HCEC 1CT (cell line): ENCODE measurements around the gene PPP2R3C.
"Not testable (repeated sequence)": the region's sequence is repeated elsewhere in the genome, so short reads cannot be mapped to it uniquely, and the experiment has no call there.

Source experiments
- DNase-seq: peaks from one replicate; pipeline ENCODE4 v3.0.0-alpha.2; 2017

Gene PPP2R3C

DNA sequence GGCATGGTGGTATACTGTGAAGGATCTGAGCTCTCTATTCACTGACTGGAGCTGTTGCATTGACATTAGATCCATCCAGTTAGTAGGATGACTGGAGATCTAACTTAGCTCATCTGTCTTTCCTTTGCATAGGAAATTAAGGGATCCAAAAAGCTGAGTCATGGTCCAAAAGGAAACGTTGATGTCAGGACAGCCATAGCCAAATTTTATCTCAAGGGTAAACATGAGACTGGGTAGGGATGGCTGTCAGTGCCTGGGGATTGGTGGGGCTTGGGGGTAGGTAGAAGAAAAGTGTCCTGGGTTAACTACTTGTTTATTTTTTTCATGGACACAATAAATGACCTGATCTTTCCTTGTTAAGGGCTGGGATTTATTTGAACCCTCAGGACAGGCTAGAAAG, 71.1 kb downstream of the PPP2R3C start:
- DNase-seq: peak; percentile 55

DNA sequence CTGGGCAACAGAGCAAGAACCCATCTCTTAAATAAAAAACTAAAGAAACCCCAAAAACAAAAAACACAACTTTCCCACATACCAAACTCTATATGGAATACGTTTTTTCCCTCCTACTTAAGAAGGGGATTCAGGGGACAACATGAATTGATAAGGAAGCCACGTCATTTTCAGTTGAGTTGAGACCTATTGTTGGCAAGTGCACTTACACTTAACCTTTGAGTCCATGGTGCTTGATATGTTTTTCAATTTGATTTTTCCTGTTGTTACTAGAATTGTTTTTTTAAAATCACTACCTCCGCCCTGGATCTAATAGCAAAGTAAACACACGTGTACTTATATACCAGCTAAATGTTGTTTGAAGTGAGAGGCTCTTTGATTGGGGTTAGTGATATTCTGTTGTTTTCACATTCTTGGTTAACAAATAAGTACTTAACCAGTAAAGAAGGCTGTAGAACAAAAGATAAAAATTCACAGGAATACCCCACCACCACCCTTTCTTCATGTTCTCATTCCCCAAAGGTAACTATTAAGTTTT, 73.7 kb downstream of the PPP2R3C start:
- DNase-seq: no peak

DNA sequence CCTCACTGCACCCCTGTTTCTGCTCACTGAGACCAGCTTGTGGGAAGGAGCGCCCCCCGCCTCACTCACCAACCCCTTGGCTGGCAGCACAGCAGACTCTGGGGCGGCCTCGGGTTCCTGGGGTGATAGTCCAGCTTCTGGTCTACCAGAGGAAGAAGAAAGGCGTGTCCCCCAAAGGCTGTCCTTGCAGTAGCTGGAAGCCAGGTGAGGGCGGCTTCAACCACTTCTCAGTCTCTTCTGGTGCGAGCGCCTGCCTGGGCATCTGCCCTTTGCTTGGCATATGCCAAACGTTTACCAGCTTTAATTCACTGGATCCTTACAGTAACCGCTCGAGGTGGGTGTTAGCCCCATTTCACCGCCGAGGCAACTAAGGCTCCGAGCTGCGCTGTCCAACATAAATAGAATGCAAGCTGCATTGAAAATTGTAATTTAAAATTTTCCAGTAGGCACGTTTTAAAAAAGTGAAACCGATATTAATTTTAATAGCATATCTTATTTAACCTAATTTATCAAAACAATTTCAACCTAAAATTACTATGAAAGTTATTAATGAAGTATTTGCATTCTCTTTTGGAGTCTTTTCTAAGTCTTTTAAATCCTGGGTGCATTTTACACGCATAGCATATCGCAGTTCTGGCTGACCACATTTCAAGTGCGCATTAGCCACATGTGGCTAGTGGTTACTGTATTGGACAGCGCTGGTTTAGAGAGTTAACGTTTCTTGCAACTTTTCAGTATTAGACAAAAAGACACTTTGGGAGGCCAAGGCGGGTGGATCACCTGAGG, 74.8 kb downstream of the PPP2R3C start:
- peak; percentile 55 for DNase-seq

DNA sequence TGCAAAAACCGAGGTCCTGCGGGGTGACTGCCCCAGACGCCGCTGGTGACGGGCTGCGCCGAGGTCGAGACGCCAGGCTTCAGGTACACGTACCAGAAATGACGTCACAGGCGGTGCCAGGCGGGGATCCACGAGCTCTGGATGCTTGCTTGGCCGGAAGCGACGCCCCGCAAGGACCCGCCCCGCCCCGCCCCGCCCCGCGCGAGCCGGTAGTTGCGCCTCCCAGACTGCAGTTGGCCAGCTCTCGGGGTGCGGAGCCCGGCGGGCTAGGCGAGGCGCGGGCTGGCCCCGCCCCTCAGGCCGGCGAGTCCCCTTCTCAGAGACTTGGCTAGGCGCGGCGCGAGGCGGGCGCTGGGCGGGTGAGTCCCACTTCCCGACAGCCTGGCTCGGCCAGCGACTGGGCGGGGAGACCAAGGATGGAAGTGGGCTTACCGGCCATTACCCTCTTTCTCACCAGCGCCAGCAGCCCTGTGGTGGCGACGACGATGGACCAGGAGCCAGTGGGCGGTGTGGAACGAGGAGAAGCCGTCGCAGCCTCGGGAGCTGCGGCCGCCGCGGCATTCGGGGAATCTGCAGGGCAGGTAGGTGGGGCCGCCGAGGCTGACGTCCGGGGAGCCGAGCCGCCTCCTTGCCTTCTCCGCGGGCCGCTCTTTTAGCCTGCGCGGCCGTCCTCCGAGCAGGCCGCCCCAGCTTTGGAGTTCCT, 75.6 kb downstream of the PPP2R3C start, which contains the start of gene FAM177A1:
Gene FAM177A1, plus strand, starts transcription at position 225 of the 703 bp plus-strand sequence. Its CDS starts 192 bp downstream, at position 417.
- peak; percentile 96 for DNase-seq

DNA sequence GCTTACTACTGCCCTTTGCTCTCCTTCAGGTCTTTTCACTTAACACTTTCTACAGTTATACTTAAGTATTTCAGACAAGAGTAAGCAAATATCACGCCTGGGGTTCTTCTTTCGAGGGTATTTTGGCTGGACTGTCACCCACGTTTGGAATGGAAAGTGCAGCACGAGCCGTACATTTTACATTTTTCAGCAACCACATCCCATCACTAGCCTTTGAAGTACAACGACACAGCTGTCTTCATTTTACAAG, 76.1 kb downstream of the PPP2R3C start:
- DNase-seq: no peak

DNA sequence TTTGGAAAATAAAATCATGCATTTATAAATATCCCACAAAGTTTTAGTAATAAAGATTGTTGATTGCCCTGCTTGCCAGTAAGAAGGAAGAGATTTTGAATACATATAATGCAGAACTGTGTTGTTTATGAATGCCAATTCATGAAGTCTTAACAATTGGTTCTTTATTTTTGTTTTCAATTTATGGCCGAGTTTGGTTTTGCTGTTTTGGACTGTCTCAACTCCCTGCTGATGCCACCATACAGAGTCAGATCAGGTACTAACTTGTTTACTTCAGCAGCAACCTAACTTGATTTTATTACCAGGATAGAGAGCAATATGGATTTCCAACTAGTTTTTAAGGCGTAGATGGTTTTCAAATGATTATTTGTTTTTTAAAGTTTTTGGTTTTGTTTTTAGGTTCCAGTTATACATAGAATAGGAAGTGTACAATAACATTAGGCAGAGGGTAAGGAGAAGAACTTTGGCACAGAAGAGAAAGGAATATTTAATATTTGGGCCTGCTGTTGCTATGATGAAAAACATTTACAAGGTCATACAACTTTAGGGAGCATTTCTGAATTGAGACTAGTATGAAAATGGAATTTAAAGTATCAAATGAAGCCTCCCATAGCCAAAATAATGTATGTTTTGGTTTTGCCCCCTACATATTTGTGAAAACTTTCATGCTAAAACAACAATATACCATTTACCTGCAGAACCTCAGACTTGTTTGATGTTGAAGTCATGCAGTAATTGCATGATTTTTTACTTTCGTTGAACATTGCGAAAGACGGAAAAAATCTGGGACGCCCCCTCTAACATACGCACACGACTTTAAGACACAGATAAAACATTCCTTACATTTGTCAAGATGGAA, 76.6 kb downstream of the PPP2R3C start:
- DNase-seq: peak; percentile 22

DNA sequence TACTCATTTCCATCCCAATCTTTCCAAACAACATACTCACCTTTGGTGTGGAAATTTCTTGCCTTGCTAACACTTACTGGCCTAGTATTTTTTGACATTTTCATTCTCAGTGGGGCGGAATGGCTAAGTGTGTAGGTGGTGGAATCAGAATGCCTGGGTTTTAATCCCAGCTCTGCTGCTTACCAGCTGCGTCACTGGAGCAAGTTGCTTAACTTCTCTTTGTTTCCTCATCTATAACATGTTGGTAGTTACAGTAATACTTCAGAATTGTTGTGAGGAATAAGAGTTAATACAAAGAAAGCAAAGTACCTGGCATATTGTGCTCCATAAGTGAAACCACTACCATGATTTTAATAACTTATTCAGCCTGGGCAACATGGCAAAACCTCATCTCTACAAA, 78.7 kb downstream of the PPP2R3C start:
- no peak for DNase-seq

DNA sequence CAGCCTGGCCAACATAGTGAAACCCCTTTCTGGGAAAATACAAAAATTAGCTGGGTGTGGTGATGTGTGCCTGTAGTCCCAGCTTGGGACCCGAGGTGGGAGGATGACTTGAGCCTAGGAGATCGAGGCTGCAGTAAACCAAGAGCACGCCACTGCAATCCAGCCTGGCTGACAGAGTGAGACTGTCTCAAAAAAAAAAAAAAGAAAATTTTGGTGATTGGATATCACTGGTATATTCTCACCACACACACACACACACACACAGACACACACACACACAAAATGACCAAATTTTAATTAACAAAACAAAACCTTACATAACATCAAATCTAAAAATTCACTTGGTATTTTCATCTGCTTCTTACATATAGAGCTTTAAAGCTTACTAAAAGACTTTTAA, 79.2 kb downstream of the PPP2R3C start:
- no peak for DNase-seq

DNA sequence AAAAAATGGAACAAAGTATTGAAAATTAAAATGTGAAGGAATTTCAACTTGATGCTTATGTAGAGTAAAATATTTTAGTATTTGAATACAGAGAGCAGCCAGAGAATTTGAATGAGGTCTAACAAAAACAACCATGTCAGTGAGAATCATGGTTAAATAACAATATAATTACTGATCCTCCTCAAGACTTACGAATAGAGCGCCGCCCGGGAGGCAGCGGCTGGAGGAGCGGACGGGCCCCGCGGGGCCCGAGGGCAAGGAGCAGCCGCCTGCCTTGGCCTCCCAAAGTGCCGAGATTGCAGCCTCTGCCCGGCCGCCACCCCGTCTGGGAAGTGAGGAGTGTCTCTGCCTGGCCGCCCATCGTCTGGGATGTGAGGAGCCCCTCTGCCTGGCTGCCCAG, 83.5 kb downstream of the PPP2R3C start:
- DNase-seq: not testable (repeated sequence)
